Adrenal gland (tissue), 5 donors: Measurements from ENCODE around the gene WNT2B.

Experiments
- POLR2A ChIP-seq, 2 donors: fragments of 450-650 bp; IDR thresholded peaks; one replicate each; pipeline ENCODE4 v1.6.1; 2017; ENCODE audit warnings: antibody characterized with exemption in 2 of 2, mild to moderate bottlenecking in 2 of 2, moderate library complexity in 1 of 2
- TF ChIP-seq, protein P1 (sequence below), 6 experiments: fragments of 450-650 bp in 4 of 6; fragments of 200-600 bp in 2 of 6; sonication (generic) in 1 of 6; IDR thresholded peaks; 1 replicate in 5 of 6; 2 replicates in 1 of 6; pipeline versions ENCODE4 v1.5.1 to v1.8.0; 2016 to 2021; ENCODE audit warnings: antibody characterized with exemption in 6 of 6, mild to moderate bottlenecking in 2 of 6, moderate library complexity in 1 of 6
- donor health status: DM: no; HTN: no; CAD: no.

GRCh38 chr1:112516141-112516540 lies 7.4 kb downstream of the WNT2B start:
- TF ChIP-seq POLR2A (IDR thresholded peaks at IDR 0.05): no peak
- TF ChIP-seq, protein P1, sequence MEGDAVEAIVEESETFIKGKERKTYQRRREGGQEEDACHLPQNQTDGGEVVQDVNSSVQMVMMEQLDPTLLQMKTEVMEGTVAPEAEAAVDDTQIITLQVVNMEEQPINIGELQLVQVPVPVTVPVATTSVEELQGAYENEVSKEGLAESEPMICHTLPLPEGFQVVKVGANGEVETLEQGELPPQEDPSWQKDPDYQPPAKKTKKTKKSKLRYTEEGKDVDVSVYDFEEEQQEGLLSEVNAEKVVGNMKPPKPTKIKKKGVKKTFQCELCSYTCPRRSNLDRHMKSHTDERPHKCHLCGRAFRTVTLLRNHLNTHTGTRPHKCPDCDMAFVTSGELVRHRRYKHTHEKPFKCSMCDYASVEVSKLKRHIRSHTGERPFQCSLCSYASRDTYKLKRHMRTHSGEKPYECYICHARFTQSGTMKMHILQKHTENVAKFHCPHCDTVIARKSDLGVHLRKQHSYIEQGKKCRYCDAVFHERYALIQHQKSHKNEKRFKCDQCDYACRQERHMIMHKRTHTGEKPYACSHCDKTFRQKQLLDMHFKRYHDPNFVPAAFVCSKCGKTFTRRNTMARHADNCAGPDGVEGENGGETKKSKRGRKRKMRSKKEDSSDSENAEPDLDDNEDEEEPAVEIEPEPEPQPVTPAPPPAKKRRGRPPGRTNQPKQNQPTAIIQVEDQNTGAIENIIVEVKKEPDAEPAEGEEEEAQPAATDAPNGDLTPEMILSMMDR (IDR thresholded peaks at IDR 0.05): no peak
